ENCODE data around the gene SASS6. TPM values are rescaled to one million over a fixed set of nuclear protein-coding genes. Genes with fewer than 3 reads are reported as not detected.

The SASS6 gene
- total RNA-seq, 1 experiment from 2014 or later: 7.5 TPM

GRCh38 chr1:100087396-100087795 is 45.3 kb downstream of the SASS6 start:
- no TSS peak for BruUV-seq (replicated peaks)
- H3K27ac Mint-ChIP-seq (ENCODE audit: low read depth, unreplicated experiment): no peak overlapping the region

GRCh38 chr1:100080331-100080730 is 52.4 kb downstream of the SASS6 start:
- no peak overlapping the region for H3K4me3 Mint-ChIP-seq (ENCODE audit: unreplicated experiment)
- BruUV-seq (replicated peaks): no TSS peak
- no peak for TF ChIP-seq CTCF (IDR thresholded peaks at IDR 0.05; ENCODE audit: unreplicated experiment)
- ChIA-PET CTCF (interaction anchor here (0.8 to 1.0 kb wide), 2 partner anchors 352 to 376 kb away, joined by 3 read pairs; no protein-coding TSS in a partner anchor), POLR2A (no interaction called here)
- no peak overlapping the region for H3K27ac Mint-ChIP-seq (ENCODE audit: low read depth, unreplicated experiment)
- no peaks in the 10 kb centered on the region for H3K27me3 Mint-ChIP-seq (ENCODE audit: insufficient read depth, unreplicated experiment)
- intact Hi-C loops (cut with micrococcal nuclease): no loop called here
- H3K4me1 Mint-ChIP-seq (ENCODE audit: insufficient read depth, unreplicated experiment): no peaks in the 10 kb centered on the region
- no peaks in the 10 kb centered on the region for H3K9me3 Mint-ChIP-seq (ENCODE audit: unreplicated experiment)
- no peak for DNase-seq (ENCODE audit: unreplicated experiment)
- H3K36me3 Mint-ChIP-seq (ENCODE audit: insufficient read depth, unreplicated experiment): peaks cover 60% of the 10 kb centered on the region

More at GRCh38 chr1:100087396-100087795, 45.3 kb downstream of the SASS6 start:
- no peaks in the 10 kb centered on the region for H3K27me3 Mint-ChIP-seq (ENCODE audit: insufficient read depth, unreplicated experiment)
- DNase-seq (ENCODE audit: unreplicated experiment): no peak
- H3K9me3 Mint-ChIP-seq (ENCODE audit: unreplicated experiment): no peaks in the 10 kb centered on the region
- peaks cover 53% of the 10 kb centered on the region for H3K36me3 Mint-ChIP-seq (ENCODE audit: insufficient read depth, unreplicated experiment)
- intact Hi-C loops (cut with micrococcal nuclease): no loop called here
- ChIA-PET CTCF (interaction anchor here (0.9 kb wide), 1 partner anchor 15 kb away, joined by 3 read pairs; no protein-coding TSS in a partner anchor), POLR2A (interaction anchor here (1.0 kb wide), 1 partner anchor 19 kb away, joined by 8 read pairs; no protein-coding TSS in a partner anchor)
- H3K4me3 Mint-ChIP-seq (ENCODE audit: unreplicated experiment): no peak overlapping the region
- no peaks in the 10 kb centered on the region for H3K4me1 Mint-ChIP-seq (ENCODE audit: insufficient read depth, unreplicated experiment)
- no peak for TF ChIP-seq CTCF (IDR thresholded peaks at IDR 0.05; ENCODE audit: unreplicated experiment)

- no peak overlapping the region for H3K4me3 Mint-ChIP-seq (ENCODE audit: unreplicated experiment)
- ChIA-PET CTCF (no interaction called here), POLR2A (no interaction called here)
- intact Hi-C loops (cut with micrococcal nuclease): no loop called here
- H3K4me1 Mint-ChIP-seq (ENCODE audit: insufficient read depth, unreplicated experiment): no peaks in the 10 kb centered on the region
- BruUV-seq (replicated peaks): no TSS peak
- peaks cover 69% of the 10 kb centered on the region for H3K36me3 Mint-ChIP-seq (ENCODE audit: insufficient read depth, unreplicated experiment)
- no peak for TF ChIP-seq CTCF (IDR thresholded peaks at IDR 0.05; ENCODE audit: unreplicated experiment)
- no peak for DNase-seq (ENCODE audit: unreplicated experiment)
- no peak overlapping the region for H3K27ac Mint-ChIP-seq (ENCODE audit: low read depth, unreplicated experiment)
- H3K27me3 Mint-ChIP-seq (ENCODE audit: insufficient read depth, unreplicated experiment): no peaks in the 10 kb centered on the region
- no peaks in the 10 kb centered on the region for H3K9me3 Mint-ChIP-seq (ENCODE audit: unreplicated experiment)
Measured at GRCh38 chr1:100077531-100077930, 55.2 kb downstream of the SASS6 start.

- Mint-ChIP-seq H3K27ac (ENCODE audit: low read depth, unreplicated experiment) (no peak overlapping the region), H3K4me1 (ENCODE audit: insufficient read depth, unreplicated experiment) (no peaks in the 10 kb centered on the region), H3K4me3 (ENCODE audit: unreplicated experiment) (no peak overlapping the region), H3K9me3 (ENCODE audit: unreplicated experiment) (no peaks in the 10 kb centered on the region), H3K27me3 (ENCODE audit: insufficient read depth, unreplicated experiment) (no peaks in the 10 kb centered on the region), H3K36me3 (ENCODE audit: insufficient read depth, unreplicated experiment) (peaks cover 68% of the 10 kb centered on the region)
- no peak for DNase-seq (ENCODE audit: unreplicated experiment)
- TF ChIP-seq CTCF (IDR thresholded peaks at IDR 0.05; ENCODE audit: unreplicated experiment): no peak
- ChIA-PET POLR2A (interaction anchor here (0.9 kb wide), 1 partner anchor 37 kb away, joined by 3 read pairs; no protein-coding TSS in a partner anchor), CTCF (interaction anchor here (0.6 kb wide), 1 partner anchor 175 kb away, joined by 3 read pairs; no protein-coding TSS in a partner anchor)
- no TSS peak for BruUV-seq (replicated peaks)
- intact Hi-C loops (cut with micrococcal nuclease): no loop called here
Measured at GRCh38 chr1:100076744-100077143, 56.0 kb downstream of the SASS6 start.

All from MCF 10A (cell line).